ENCODE measurements around the gene RIT1. TPM values are rescaled to one million over a fixed set of nuclear protein-coding genes. Genes with fewer than 3 reads are reported as not detected.

Gene RIT1
- total RNA-seq, 1 donor from 2014 or later, result 29.8 TPM

GRCh38 chr1:155892796-155893195 is 18.4 kb downstream of the RIT1 start:
- DNase-seq (ENCODE audit: low spot score), result no peak

- DNase-seq (ENCODE audit: low spot score), result no peak
Observed at GRCh38 chr1:155890251-155890650, 20.9 kb downstream of the RIT1 start.

- DNase-seq (ENCODE audit: low spot score), result no peak
Observed at GRCh38 chr1:155889566-155889965, 21.6 kb downstream of the RIT1 start.

- no peak for DNase-seq (ENCODE audit: low spot score)
Observed at GRCh38 chr1:155888481-155888880, 22.7 kb downstream of the RIT1 start.

- DNase-seq (ENCODE audit: low spot score), result no peak
Observed at GRCh38 chr1:155884982-155885381, 26.2 kb downstream of the RIT1 start.

- DNase-seq (ENCODE audit: low spot score), result no peak
Observed at GRCh38 chr1:155884031-155884960, 26.9 kb downstream of the RIT1 start.

GRCh38 chr1:155882766-155883165 is 28.4 kb downstream of the RIT1 start:
- no peak for DNase-seq (ENCODE audit: low spot score)

GRCh38 chr1:155882235-155882634 is 28.9 kb downstream of the RIT1 start:
- DNase-seq (ENCODE audit: low spot score), result no peak

GRCh38 chr1:155880950-155881349 is 30.2 kb downstream of the RIT1 start:
- DNase-seq (ENCODE audit: low spot score), result no peak

- no peak for DNase-seq (ENCODE audit: low spot score)
Observed at GRCh38 chr1:155880251-155880650, 30.9 kb downstream of the RIT1 start.

GRCh38 chr1:155877945-155878344 is 33.2 kb downstream of the RIT1 start:
- DNase-seq (ENCODE audit: low spot score), result no peak

- no peak for DNase-seq (ENCODE audit: low spot score)
Observed at GRCh38 chr1:155873860-155874259, 37.3 kb downstream of the RIT1 start.

GRCh38 chr1:155872527-155872926 is 38.6 kb downstream of the RIT1 start:
- DNase-seq (ENCODE audit: low spot score), result no peak

GRCh38 chr1:155871390-155871789 is 39.8 kb downstream of the RIT1 start:
- DNase-seq (ENCODE audit: low spot score), result peak; percentile 54

GRCh38 chr1:155867766-155868165 is 43.4 kb downstream of the RIT1 start:
- no peak for DNase-seq (ENCODE audit: low spot score)

GRCh38 chr1:155864393-155864792 is 46.8 kb downstream of the RIT1 start:
- no peak for DNase-seq (ENCODE audit: low spot score)

- DNase-seq (ENCODE audit: low spot score), result no peak
Observed at GRCh38 chr1:155861896-155862295, 49.3 kb downstream of the RIT1 start.

GRCh38 chr1:155860970-155861510 is 50.1 kb downstream of the RIT1 start:
- no peak for DNase-seq (ENCODE audit: low spot score)

GRCh38 chr1:155859881-155860871 is 51.0 kb downstream of the RIT1 start:
- peak; percentile 80 for DNase-seq (ENCODE audit: low spot score)

GRCh38 chr1:155859234-155859829 is 51.8 kb downstream of the RIT1 start, which contains the start of gene SYT11:
Gene SYT11 (plus strand): TSS chr1:155859567. CDS start chr1:155859762, 195 bp downstream.
- DNase-seq (ENCODE audit: low spot score), result peak; percentile 97

- DNase-seq (ENCODE audit: low spot score), result no peak
Observed at GRCh38 chr1:155858800-155859233, 52.3 kb downstream of the RIT1 start.
